HG03439 (cell line): Measurements from ENCODE around the gene RAB8B.
"Not testable (repeated sequence)": the region's sequence is repeated elsewhere in the genome, so short reads cannot be mapped to it uniquely, and the experiment has no call there.

ENCODE experiments used
- ATAC-seq: cut with Tn5 transposase; IDR thresholded peaks from one replicate; pipeline ENCODE4 v1.9.1; 2021; ENCODE audit warnings: mild to moderate bottlenecking, moderate library complexity; ENCODE audit not compliant: unreplicated experiment

RAB8B gene

GRCh38 chr15:63203451-63204090 is 14.2 kb downstream of the RAB8B start:
- no peak for ATAC-seq

GRCh38 chr15:63206079-63206478 is 16.7 kb downstream of the RAB8B start:
- ATAC-seq: no peak

GRCh38 chr15:63208824-63209223 is 19.4 kb downstream of the RAB8B start:
- not testable (repeated sequence) for ATAC-seq

- ATAC-seq: no peak
Measured at GRCh38 chr15:63210151-63211091, 21.0 kb downstream of the RAB8B start.

- no peak for ATAC-seq
Measured at GRCh38 chr15:63211092-63211490, 21.7 kb downstream of the RAB8B start.

GRCh38 chr15:63211549-63211948 is 22.1 kb downstream of the RAB8B start:
- no peak for ATAC-seq

- ATAC-seq: no peak
Measured at GRCh38 chr15:63212050-63213004, 22.9 kb downstream of the RAB8B start.

GRCh38 chr15:63218100-63218808 is 28.8 kb downstream of the RAB8B start:
- ATAC-seq: no peak

GRCh38 chr15:63219196-63219710 is 29.8 kb downstream of the RAB8B start:
- ATAC-seq: no peak

GRCh38 chr15:63221346-63221745 is 31.9 kb downstream of the RAB8B start:
- no peak for ATAC-seq

- ATAC-seq: no peak
Measured at GRCh38 chr15:63223463-63223862, 34.1 kb downstream of the RAB8B start.

- ATAC-seq: no peak
Measured at GRCh38 chr15:63225381-63225780, 36.0 kb downstream of the RAB8B start.

- no peak for ATAC-seq
Measured at GRCh38 chr15:63226155-63226883, 36.9 kb downstream of the RAB8B start.

GRCh38 chr15:63226966-63227401 is 37.6 kb downstream of the RAB8B start:
- ATAC-seq: no peak

GRCh38 chr15:63227689-63228088 is 38.3 kb downstream of the RAB8B start:
- ATAC-seq: no peak

GRCh38 chr15:63231206-63231605 is 41.8 kb downstream of the RAB8B start:
- no peak for ATAC-seq

- ATAC-seq: no peak
Measured at GRCh38 chr15:63231706-63232105, 42.3 kb downstream of the RAB8B start.

- no peak for ATAC-seq
Measured at GRCh38 chr15:63232405-63232804, 43.0 kb downstream of the RAB8B start.

GRCh38 chr15:63232943-63233342 is 43.5 kb downstream of the RAB8B start:
- ATAC-seq: no peak
